PFSK-1 (cell line): ENCODE results near the gene GPR180.

Source experiments
- FOXP2 ChIP-seq: optimal IDR thresholded peaks from 2 replicates; pipeline ENCODE3; 2011; ENCODE audit warnings: borderline replicate concordance, control low read depth, inconsistent platforms; ENCODE audit not compliant: insufficient read depth; ENCODE audit errors: extremely low read length, extremely low read depth
- POLR2AphosphoS5 ChIP-seq: IDR thresholded peaks from 2 replicates; pipeline ENCODE4 v1.6.1; 2012; ENCODE audit warnings: low read depth, mild to moderate bottlenecking, control low read depth, low read length, moderate library complexity
- REST ChIP-seq, 2 experiments: IDR thresholded peaks; 2 replicates each; pipeline versions ENCODE4 v1.6.1 to v1.8.0; 2011 to 2012; ENCODE audit warnings: low read depth in 2 of 2, low read length in 2 of 2, control low read depth in 1 of 2, inconsistent platforms in 1 of 2, mild to moderate bottlenecking in 1 of 2, moderate library complexity in 1 of 2; ENCODE audit not compliant: insufficient read depth in 1 of 2
- SIN3A ChIP-seq: IDR thresholded peaks from 2 replicates; pipeline ENCODE4 v1.6.1; 2012; ENCODE audit warnings: mild to moderate bottlenecking, low read length, moderate library complexity, borderline replicate concordance; ENCODE audit not compliant: insufficient read depth
- TAF1 ChIP-seq: IDR thresholded peaks from 2 replicates; pipeline ENCODE4 v1.6.1; 2012; ENCODE audit warnings: low read length, control low read depth, borderline replicate concordance; ENCODE audit not compliant: insufficient read depth

Gene GPR180

GRCh38 chr13:94585543-94586101 lies 16.0 kb upstream of the GPR180 start:
- TF ChIP-seq SIN3A (no peak), TAF1 (no peak), REST (IDR thresholded peaks at IDR 0.05; ENCODE audit: insufficient read depth in 1 of 2, low read depth in 2 of 2, low read length in 2 of 2) (no peak), POLR2AphosphoS5 (no peak), FOXP2 (no peak)

GRCh38 chr13:94586371-94586770 lies 15.3 kb upstream of the GPR180 start:
- TF ChIP-seq REST (IDR thresholded peaks at IDR 0.05; ENCODE audit: insufficient read depth in 1 of 2, low read depth in 2 of 2, low read length in 2 of 2) (no peak), TAF1 (no peak), POLR2AphosphoS5 (no peak), FOXP2 (no peak), SIN3A (no peak)

- TF ChIP-seq SIN3A (no peak), TAF1 (no peak), FOXP2 (no peak), REST (IDR thresholded peaks at IDR 0.05; ENCODE audit: insufficient read depth in 1 of 2, low read depth in 2 of 2, low read length in 2 of 2) (no peak), POLR2AphosphoS5 (no peak)
These were observed 13.1 kb upstream of the GPR180 start for GRCh38 chr13:94588541-94588940.

- no peak for TF ChIP-seq POLR2AphosphoS5
These were observed 10.9 kb upstream of the GPR180 start for GRCh38 chr13:94590744-94591143.

- TF ChIP-seq TAF1 (no peak), SIN3A (no peak), REST (IDR thresholded peaks at IDR 0.05; ENCODE audit: insufficient read depth in 1 of 2, low read depth in 2 of 2, low read length in 2 of 2) (no peak), POLR2AphosphoS5 (no peak), FOXP2 (no peak)
These were observed 6.4 kb upstream of the GPR180 start for GRCh38 chr13:94595001-94595949.
